CD4-positive, alpha-beta T cell treated with Interleukin-15 for 1 hour (primary cell): ENCODE measurements around the gene ZNG1E.
A peak's percentile ranks its signal among the peaks of the same experiment; 100 is the strongest.
"Not testable (repeated sequence)": the region's sequence is repeated elsewhere in the genome, so short reads cannot be mapped to it uniquely, and the experiment has no call there.

Experiments used
- DNase-seq: peaks from one replicate; pipeline ENCODE4 v3.0.0-alpha.2; 2020

The ZNG1E gene

GRCh38 chr9:65675589-65676021 is at the start of gene ZNG1E:
TSS of gene ZNG1E (plus strand) at chr9:65675928. CDS start at chr9:65675977, 49 bp downstream.
- DNase-seq, result peak; percentile 86

GRCh38 chr9:65673579-65673978 is 2.1 kb upstream of the ZNG1E start:
- not testable (repeated sequence) for DNase-seq

- DNase-seq, result not testable (repeated sequence)
These were observed 710 bp upstream of the ZNG1E start for GRCh38 chr9:65675018-65675417.

GRCh38 chr9:65676389-65676788 is 661 bp downstream of the ZNG1E start:
- DNase-seq, result peak; percentile 23

GRCh38 chr9:65678533-65678932 is 2.8 kb downstream of the ZNG1E start:
- DNase-seq, result not testable (repeated sequence)

- DNase-seq, result not testable (repeated sequence)
These were observed 27.8 kb downstream of the ZNG1E start for GRCh38 chr9:65703550-65703949.

- DNase-seq, result not testable (repeated sequence)
These were observed 38.7 kb downstream of the ZNG1E start for GRCh38 chr9:65714445-65714844.

- DNase-seq, result not testable (repeated sequence)
These were observed 61.4 kb downstream of the ZNG1E start, which contains the start of gene FOXD4L4 for GRCh38 chr9:65737096-65737564. TSS of gene FOXD4L4 (plus strand) at chr9:65737146. CDS start at chr9:65737146, 0 bp downstream.

- DNase-seq, result not testable (repeated sequence)
These were observed 62.4 kb downstream of the ZNG1E start for GRCh38 chr9:65738133-65738532.
